Motor neuron (in vitro differentiated cells): ENCODE data around the gene NCEH1. TPM values are rescaled to one million over a fixed set of nuclear protein-coding genes. Genes with fewer than 3 reads are reported as not detected.
"Not testable (repeated sequence)": the region's sequence is repeated elsewhere in the genome, so short reads cannot be mapped to it uniquely, and the experiment has no call there.

Experiments used
- ATAC-seq, 8 experiments: fragments of 200-7000 bp; cut with Tn5 transposase; replicated peaks in 6 of 8; 2 replicates each; pipeline ENCODE4 v1.8.0; 2021; ENCODE audit warnings: mild to moderate bottlenecking in 8 of 8, moderate library complexity in 8 of 8
- H3K27ac ChIP-seq, 2 donors: fragments of 250-450 bp; sonication (Bioruptor Pico); 2 replicates each; pipeline ENCODE4 v1.9.0; 2021; ENCODE audit warnings: antibody characterized with exemption in 2 of 2, mild to moderate bottlenecking in 2 of 2, moderate library complexity in 1 of 2
- H3K4me1 ChIP-seq, 2 donors: fragments of 250-450 bp; sonication (Bioruptor Pico); replicated peaks in 1 of 2; 2 replicates each; pipeline ENCODE4 v1.6.1; 2021; ENCODE audit warnings: antibody characterized with exemption in 2 of 2, mild to moderate bottlenecking in 2 of 2, moderate library complexity in 1 of 2
- H3K4me3 ChIP-seq, 5 donors: fragments of 250-450 bp; sonication (Bioruptor Pico); 2 replicates each; pipeline ENCODE4 v1.9.0; 2021; ENCODE audit warnings: antibody characterized with exemption in 5 of 5, mild to moderate bottlenecking in 5 of 5, moderate library complexity in 4 of 5
- WGBS, 10 experiments: fragments of 450-650 bp; shearing (Covaris generic); methylation state at CpG; one replicate each; pipeline ENCODE4 v1.0.0; 2022; 5-methylcytosine and 5-hydroxymethylcytosine counted together
- in situ Hi-C, 9 experiments: fragments of 400-800 bp; cut with MboI; loops; one replicate each; pipeline ENCODE4 v1.15.0; 2021; ENCODE audit warnings: low sequenced_read_pairs in 9 of 9, low pct_unique_long_range_greater_than_20kb in 2 of 9; ENCODE audit not compliant: unreplicated experiment in 9 of 9
- total RNA-seq, 8 experiments: library from RNA; unstranded; fragments of 300-600 nt; gene quantifications; 2 replicates each; pipeline versions ENCODE4 v1.2.3 to v1.2.4, GENCODE V29; 2022

Gene NCEH1
- total RNA-seq, 8 experiments from 2014 or later = 1.5 to 9.9 (median 5.7) TPM

DNA sequence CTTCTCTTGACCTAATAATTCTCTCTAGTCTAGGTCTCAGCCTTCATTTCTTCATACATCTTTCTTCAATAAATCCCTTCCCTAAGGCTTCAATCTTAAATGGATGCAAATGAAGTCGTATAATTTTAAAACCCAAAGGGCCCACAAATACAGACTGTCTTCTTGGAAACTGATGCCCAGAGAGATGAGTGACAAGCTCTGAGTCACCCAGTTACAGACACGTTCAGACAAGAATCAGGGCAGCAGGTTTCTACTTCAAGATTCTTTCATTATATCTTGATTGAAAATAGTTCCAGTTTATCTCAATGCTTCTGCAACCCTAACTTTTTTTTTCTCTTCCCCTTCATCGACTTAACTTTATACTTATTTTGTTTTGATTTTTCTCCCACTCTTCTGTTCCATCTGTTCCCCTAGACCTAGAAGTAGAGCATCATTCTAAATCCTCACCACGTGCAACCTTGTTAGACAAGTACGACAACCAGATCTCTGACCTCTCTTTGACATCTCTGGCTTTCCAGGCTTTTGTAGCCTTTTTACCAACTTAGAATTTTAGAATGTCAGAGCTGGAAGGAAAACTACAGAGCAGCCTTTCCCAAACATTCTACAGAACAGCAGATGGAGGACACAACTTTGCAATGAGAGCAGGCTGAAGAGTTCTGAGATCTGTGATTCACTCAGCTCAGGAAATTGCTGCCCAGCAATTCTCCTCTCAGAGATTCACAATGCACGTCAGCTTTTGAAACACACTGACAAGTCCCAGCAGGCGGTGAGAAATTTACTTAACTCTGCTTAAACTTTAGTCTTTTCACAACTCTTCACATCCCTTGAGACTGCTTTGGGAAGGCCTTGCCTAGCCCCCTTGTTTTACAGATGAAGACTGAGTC lies 25.3 kb downstream of the NCEH1 start:
- Histone ChIP-seq H3K27ac (no peak overlapping the region), H3K4me3 (no peak overlapping the region), H3K4me1 (no peaks in the 10 kb centered on the region)
- in situ Hi-C loops = no loop called here
- ATAC-seq = peak in 1 of 8 experiments; percentile 44
- WGBS, 10 experiments = 64 to 97% (median 81%) methylated on average over 1 to 7 of the region's 7 CpGs

DNA sequence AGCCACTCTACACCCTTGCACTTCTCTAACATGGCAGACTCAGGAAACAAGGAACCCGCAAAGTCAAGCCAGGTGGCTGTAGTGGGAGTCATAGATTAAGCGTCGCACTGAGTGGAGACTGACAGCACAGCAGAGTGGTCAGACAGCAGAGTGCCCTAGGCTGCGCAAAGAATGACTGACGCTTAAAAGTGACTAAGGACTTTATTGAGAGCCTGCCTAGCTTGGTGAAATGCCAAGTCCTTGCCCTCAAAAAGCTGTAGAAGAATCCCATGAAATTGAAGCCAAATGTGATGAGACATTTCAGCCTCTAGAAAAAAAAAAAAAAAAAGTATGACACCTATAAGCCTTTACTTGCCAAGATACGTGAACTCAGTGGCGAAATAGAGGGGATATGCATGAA lies 30.2 kb downstream of the NCEH1 start:
- no peak for ATAC-seq
- in situ Hi-C loops = no loop called here
- WGBS, 10 experiments = 78 to 100% (median 93%) methylated on average over 1 to 7 of the region's 7 CpGs
- peaks cover 5 to 19% of the 10 kb centered on the region in 2 donors for H3K4me1 ChIP-seq
- H3K4me3 ChIP-seq = no peak overlapping the region
- H3K27ac ChIP-seq = no peak overlapping the region

GRCh38 chr3:172679599-172679998 lies 31.3 kb downstream of the NCEH1 start:
- no peak overlapping the region for H3K4me3 ChIP-seq
- peaks cover 5 to 19% of the 10 kb centered on the region in 2 donors for H3K4me1 ChIP-seq
- H3K27ac ChIP-seq = no peak overlapping the region
- WGBS, 10 experiments = 80 to 100% (median 92%) methylated on average over 1 to 4 of the region's 5 CpGs; no CpG with 5 or more reads in 1 of the 10 experiments
- no peak for ATAC-seq
- in situ Hi-C loops = no loop called here

DNA sequence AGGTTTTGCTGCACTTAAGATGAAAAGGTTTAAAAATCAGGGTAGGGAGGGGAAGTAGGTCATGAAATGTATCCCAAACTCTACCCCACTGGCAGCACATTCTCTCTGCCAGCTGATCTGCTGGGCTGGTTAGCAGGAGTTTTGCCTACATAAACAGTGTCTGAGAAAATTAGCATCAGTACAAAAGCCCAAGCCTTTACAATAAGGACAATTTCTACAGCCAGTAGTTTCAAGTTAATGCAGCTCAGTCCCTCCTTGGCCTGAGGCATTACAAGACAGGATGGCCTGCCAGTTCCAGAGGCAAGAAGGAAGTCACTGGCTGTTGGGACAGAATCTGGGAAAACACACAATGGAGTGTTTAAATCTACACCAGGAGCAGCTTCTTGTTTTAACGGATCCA lies 32.8 kb downstream of the NCEH1 start:
- Histone ChIP-seq H3K4me1 (peaks cover 5 to 19% of the 10 kb centered on the region in 2 donors), H3K27ac (peak overlapping the region in 1 of 2 donors; percentile 22), H3K4me3 (no peak overlapping the region)
- in situ Hi-C loops = no loop called here
- ATAC-seq = peak; percentile 61 to 91 (median 78)
- 10 to 75% (median 48%) methylated on average over 1 of the region's 1 CpG; no CpG with 5 or more reads in 2 of the 10 experiments for WGBS, 10 experiments

- Histone ChIP-seq H3K27ac (no peak overlapping the region), H3K4me1 (peaks cover 5 to 19% of the 10 kb centered on the region in 2 donors), H3K4me3 (no peak overlapping the region)
- in situ Hi-C loops = no loop called here
- no peak for ATAC-seq
- 58 to 97% (median 90%) methylated on average over 4 to 17 of the region's 21 CpGs for WGBS, 10 experiments
Measured at GRCh38 chr3:172676196-172676922, 34.5 kb downstream of the NCEH1 start.

DNA sequence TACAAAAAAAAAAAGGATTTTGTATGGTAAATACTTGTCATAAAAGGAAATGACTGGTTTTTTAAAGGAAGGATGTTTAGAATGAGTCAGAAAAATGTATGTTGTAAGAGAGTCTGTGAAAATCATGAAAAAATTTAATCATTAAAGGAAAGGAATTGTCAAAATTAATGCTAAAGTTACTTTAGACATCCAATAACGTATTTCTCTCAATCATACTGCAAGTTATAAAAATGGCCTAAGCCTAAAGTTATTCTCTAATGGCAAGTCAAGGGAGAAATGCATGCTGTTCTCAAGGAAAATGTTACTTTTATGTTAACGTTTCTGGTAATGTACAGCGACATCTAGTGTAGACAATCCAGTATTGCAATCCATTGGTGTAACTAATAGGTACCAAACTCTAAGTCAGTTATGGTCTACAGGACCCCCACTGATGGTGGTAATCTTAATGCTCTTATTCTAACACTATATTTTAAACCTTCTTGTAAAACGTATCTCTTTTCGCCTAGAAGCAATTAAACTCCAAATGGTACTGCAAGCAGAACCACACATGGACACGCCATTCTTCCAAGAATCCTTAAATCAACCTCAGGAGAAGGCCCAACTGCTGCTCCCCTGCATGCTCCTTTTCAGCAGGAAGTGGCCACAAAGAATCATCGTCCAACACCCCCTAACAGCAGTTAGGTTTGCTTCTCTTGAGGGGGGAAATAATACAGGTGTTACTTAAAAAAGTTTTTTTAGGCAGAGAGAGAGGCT lies 35.2 kb downstream of the NCEH1 start:
- H3K4me1 ChIP-seq = peaks cover 5 to 19% of the 10 kb centered on the region in 2 donors
- in situ Hi-C loops = no loop called here
- 5 to 74% (median 49%) methylated on average over 3 to 7 of the region's 7 CpGs for WGBS, 10 experiments
- no peak overlapping the region for H3K4me3 ChIP-seq
- H3K27ac ChIP-seq = no peak overlapping the region
- no peak for ATAC-seq

GRCh38 chr3:172673210-172673679 lies 37.6 kb downstream of the NCEH1 start:
- 10 to 80% (median 25%) methylated on average over 1 to 2 of the region's 2 CpGs; no CpG with 5 or more reads in 3 of the 10 experiments for WGBS, 10 experiments
- Histone ChIP-seq H3K4me1 (peaks cover 5 to 14% of the 10 kb centered on the region in 2 donors), H3K27ac (no peak overlapping the region), H3K4me3 (no peak overlapping the region)
- in situ Hi-C loops = loop anchor here in 1 of 9 experiments (25.0 kb wide), 1 partner anchor 186 kb away; no protein-coding TSS in a partner anchor
- ATAC-seq = peak in 3 of 8 experiments; percentile 74 to 86 (median 81)

GRCh38 chr3:172669021-172669420 lies 41.8 kb downstream of the NCEH1 start:
- in situ Hi-C loops = loop anchor here in 1 of 9 experiments (25.0 kb wide), 1 partner anchor 182 kb away; no protein-coding TSS in a partner anchor
- no peak overlapping the region for H3K4me3 ChIP-seq
- no peak for ATAC-seq

DNA sequence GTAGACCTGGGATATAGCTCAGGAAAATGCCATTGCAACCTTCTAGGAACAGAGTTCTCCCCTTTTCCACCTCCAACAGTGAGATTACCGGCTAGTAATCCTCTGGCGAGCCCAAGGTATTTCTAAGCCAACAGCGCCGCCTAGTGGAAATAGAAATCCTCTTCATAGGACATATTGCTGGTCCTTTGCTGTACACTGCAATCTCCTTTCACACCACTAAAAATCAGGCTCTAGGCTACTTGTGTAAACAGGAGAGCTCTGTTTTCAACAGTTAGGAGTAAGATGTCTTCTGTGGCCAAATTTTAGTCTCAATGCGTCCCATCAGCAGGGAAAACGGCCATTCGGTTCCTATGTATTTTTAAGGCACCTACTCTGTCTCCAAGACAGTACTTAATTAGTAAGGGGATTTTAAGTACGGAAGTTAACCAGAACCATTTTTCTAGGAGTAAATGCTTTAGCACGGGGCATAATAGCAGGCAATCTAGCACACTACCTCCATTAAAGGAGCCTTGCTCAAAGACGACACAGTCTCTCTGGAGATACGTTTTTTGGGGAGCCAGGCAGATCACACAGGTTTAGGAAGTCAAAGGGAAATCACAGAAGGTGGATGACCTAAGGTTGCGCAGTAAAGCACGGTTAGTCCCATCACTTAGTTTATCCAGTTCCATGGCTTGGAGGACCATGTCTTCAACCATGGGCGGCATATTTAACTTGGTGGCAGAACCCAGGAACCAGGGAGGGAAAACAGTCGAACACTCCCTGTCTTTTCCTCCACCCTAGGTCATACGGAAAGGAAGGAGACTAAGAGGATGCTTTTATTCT lies 43.8 kb downstream of the NCEH1 start:
- 0 to 72% (median 49%) methylated on average over 3 to 15 of the region's 16 CpGs; no CpG with 5 or more reads in 1 of the 10 experiments for WGBS, 10 experiments
- Histone ChIP-seq H3K27ac (no peak overlapping the region), H3K4me3 (no peak overlapping the region), H3K4me1 (no peaks in the 10 kb centered on the region)
- in situ Hi-C loops = loop anchor here in 1 of 9 experiments (25.0 kb wide), 1 partner anchor 180 kb away; no protein-coding TSS in a partner anchor
- peak; percentile 80 to 100 (median 96) for ATAC-seq

More at GRCh38 chr3:172669021-172669420, 41.8 kb downstream of the NCEH1 start:
- Histone ChIP-seq H3K27ac (no peak overlapping the region), H3K4me1 (no peaks in the 10 kb centered on the region)
- WGBS, 10 experiments = 75 to 100% (median 85%) methylated on average over 2 to 4 of the region's 4 CpGs

DNA sequence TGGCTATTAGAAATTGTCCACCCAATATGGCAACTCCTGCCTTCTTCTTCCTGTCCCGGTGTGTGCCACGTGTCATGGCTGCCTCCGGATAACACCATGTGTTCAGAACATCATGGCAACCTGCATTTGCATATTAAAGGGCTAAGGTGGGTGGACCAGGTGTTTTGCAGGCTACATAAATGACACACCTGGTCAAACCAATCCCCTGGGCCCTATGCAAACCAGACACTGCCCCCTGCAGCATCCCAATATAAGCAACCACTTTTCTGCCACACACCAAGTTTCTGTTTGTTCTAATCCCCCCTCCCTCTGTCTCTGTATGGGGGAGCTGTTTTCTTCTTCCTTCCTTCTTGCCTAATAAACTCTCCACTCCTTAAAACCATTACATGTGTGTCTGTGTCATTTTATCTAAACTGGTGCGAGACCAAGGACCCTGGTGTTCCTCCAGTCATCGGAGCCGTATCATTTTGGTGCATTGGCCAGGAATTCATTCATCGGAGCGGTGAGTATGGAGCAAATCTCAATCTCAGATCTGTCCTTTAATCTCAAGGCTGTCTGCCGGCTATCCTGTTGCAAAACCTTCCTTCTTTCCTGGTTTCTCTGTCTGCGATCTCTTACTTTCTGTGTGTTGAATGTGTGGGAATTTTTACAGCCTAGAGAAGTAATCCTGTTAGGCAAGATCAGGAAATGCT lies 44.5 kb downstream of the NCEH1 start:
- Histone ChIP-seq H3K27ac (no peak overlapping the region), H3K4me1 (no peaks in the 10 kb centered on the region), H3K4me3 (no peak overlapping the region)
- 80 to 100% (median 93%) methylated on average over 1 to 10 of the region's 10 CpGs; no CpG with 5 or more reads in 2 of the 10 experiments for WGBS, 10 experiments
- peak in 1 of 8 experiments; percentile 18 for ATAC-seq
- in situ Hi-C loops = loop anchor here in 1 of 9 experiments (25.0 kb wide), 1 partner anchor 179 kb away; no protein-coding TSS in a partner anchor

DNA sequence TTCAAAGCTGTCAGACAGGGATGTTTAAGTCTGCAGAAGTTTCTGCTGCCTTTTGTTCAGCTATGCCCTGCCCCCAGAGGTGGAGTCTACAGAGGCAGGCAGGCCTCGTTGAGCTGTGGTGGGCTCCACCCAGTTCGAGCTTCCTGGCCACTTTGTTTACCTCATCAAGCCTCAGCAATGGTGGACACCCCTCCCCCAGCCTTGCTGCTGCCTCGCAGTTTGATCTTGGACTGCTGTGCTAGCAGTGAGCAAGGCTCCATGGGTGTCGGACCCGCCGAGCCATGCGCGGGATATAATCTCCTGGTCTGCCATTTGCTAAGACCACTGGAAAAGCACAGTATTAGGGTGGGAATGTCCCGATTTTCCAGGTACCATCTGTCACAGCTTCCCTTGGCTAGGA lies 45.4 kb downstream of the NCEH1 start:
- not testable (repeated sequence) for H3K4me3 ChIP-seq, ATAC-seq, H3K4me1 ChIP-seq, H3K27ac ChIP-seq
- in situ Hi-C loops = loop anchor here in 1 of 9 experiments (25.0 kb wide), 1 partner anchor 178 kb away; no protein-coding TSS in a partner anchor
- WGBS, 10 experiments = 89 to 100% methylated on average over 4 to 6 of the region's 9 CpGs; no CpG with 5 or more reads in 8 of the 10 experiments
